ENCODE results near the gene ACTR6. TPM values are rescaled to one million over a fixed set of nuclear protein-coding genes. Genes with fewer than 3 reads are reported as not detected.
A peak's percentile ranks its signal among the peaks of the same experiment; 100 is the strongest.

Gene ACTR6
- total and polyA plus RNA-seq, 9 of the 15 experiments (the other 6 are each of a cell fraction or from before 2014, with no cell fraction given): 26.1 to 109 (median 70.9) TPM

DNA sequence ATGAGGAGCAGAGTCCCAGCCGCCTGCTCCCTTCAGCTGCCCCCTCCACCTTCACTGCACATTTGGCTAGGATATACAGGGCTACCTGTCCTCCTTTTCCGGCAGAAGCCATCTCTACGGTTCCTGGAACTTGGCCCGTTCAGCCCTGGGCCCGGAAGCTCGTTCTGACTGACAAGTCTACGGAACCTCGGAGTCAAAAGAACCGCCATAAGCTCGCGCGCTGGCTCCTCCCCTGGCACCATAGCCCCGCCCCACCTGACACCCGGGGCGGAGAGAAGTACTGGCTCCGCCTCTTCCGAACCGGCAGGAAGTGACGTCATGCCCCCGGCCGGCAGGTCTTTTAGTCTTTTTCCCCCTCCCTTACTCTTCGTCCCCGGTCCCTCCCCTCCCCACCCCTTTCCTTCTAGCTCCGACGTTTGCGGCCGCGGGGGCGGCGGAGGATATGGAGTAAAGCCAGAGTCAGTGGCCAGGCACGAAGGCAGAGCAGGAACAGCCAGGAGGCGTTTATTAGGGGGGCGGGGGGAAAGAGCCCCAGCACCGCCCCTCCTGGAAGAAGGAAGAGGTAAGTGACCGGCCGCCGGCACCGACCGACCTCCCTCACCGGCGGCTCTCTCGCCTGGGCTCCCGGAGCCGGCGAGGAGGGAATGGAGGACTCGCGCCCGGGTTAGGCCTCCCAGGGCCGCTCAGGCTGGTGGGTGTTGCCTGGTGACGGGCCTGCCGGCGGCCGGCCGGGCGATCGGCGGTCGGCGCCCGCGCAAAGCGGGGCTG lies 66.4 kb downstream of the ACTR6 start, which contains the start of the genes DEPDC4 and SCYL2 (continued):
- no peak for TF ChIP-seq PYGO2 (tag; IDR thresholded peaks at IDR 0.05)
- TF ChIP-seq WHSC1 (IDR thresholded peaks at IDR 0.05; ENCODE audit: low read length): no peak
- TF ChIP-seq, protein P1, sequence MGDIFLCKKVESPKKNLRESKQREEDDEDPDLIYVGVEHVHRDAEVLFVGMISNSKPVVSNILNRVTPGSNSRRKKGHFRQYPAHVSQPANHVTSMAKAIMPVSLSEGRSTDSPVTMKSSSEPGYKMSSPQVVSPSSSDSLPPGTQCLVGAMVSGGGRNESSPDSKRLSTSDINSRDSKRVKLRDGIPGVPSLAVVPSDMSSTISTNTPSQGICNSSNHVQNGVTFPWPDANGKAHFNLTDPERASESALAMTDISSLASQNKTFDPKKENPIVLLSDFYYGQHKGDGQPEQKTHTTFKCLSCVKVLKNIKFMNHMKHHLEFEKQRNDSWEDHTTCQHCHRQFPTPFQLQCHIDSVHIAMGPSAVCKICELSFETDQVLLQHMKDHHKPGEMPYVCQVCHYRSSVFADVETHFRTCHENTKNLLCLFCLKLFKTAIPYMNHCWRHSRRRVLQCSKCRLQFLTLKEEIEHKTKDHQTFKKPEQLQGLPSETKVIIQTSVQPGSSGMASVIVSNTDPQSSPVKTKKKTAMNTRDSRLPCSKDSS (IDR thresholded peaks at IDR 0.05; ENCODE audit: low read depth, partially characterized antibody): no peak
- no peak for TF ChIP-seq FOXA3 (CRISPR knock-in tag; conservative IDR thresholded peaks at IDR 0.05 in 1 of 2, IDR thresholded peaks at IDR 0.05 in 1 of 2)
- no peak for TF ChIP-seq ZC3H11A (IDR thresholded peaks at IDR 0.05; ENCODE audit: low read depth, low read length)
- peak; percentile 86; the same call in 1 of the 2 replicates for TF ChIP-seq JUN (IDR thresholded peaks at IDR 0.05; ENCODE audit: borderline replicate concordance, low read depth, low read length)
- no peak for TF ChIP-seq JUN (CRISPR knock-in tag; IDR thresholded peaks at IDR 0.05; ENCODE audit: borderline replicate concordance)
- no peak for TF ChIP-seq HMG20B (CRISPR knock-in tag; IDR thresholded peaks at IDR 0.05)
- TF ChIP-seq CEBPB (tag; IDR thresholded peaks at IDR 0.05): no peak
- TF ChIP-seq, protein P2, sequence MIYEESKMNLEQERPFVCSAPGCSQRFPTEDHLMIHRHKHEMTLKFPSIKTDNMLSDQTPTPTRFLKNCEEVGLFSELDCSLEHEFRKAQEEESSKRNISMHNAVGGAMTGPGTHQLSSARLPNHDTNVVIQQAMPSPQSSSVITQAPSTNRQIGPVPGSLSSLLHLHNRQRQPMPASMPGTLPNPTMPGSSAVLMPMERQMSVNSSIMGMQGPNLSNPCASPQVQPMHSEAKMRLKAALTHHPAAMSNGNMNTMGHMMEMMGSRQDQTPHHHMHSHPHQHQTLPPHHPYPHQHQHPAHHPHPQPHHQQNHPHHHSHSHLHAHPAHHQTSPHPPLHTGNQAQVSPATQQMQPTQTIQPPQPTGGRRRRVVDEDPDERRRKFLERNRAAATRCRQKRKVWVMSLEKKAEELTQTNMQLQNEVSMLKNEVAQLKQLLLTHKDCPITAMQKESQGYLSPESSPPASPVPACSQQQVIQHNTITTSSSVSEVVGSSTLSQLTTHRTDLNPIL (CRISPR knock-in tag; IDR thresholded peaks at IDR 0.05): no peak
- peak; percentile 81; the same call in 1 of the 2 replicates for TF ChIP-seq GTF2E2 (tag; IDR thresholded peaks at IDR 0.05)
- peak; percentile 97 for TF ChIP-seq HNRNPLL (IDR thresholded peaks at IDR 0.05; ENCODE audit: low read depth, low read length, poor library complexity, severe bottlenecking)
- no peak for TF ChIP-seq RUNX1 (IDR thresholded peaks at IDR 0.05; ENCODE audit: low read depth)
- no peak for TF ChIP-seq EHMT2 (IDR thresholded peaks at IDR 0.05)
- TF ChIP-seq, protein P3, sequence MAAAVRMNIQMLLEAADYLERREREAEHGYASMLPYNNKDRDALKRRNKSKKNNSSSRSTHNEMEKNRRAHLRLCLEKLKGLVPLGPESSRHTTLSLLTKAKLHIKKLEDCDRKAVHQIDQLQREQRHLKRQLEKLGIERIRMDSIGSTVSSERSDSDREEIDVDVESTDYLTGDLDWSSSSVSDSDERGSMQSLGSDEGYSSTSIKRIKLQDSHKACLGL (CRISPR knock-in tag; IDR thresholded peaks at IDR 0.05; ENCODE audit: borderline replicate concordance, poor library complexity, severe bottlenecking): no peak
- no peak for TF ChIP-seq GABPB2 (CRISPR knock-in tag; conservative IDR thresholded peaks at IDR 0.05)
- no peak for TF ChIP-seq HDGF (IDR thresholded peaks at IDR 0.05)
- no peak for TF ChIP-seq ZNF785 (CRISPR knock-in tag; IDR thresholded peaks at IDR 0.05)
- TF ChIP-seq CREM (IDR thresholded peaks at IDR 0.05; ENCODE audit: low read depth): peak; percentile 94
- no peak; the same call in 1 of the 2 replicates for TF ChIP-seq ELF1 (tag; IDR thresholded peaks at IDR 0.05)
- TF ChIP-seq, protein P4, sequence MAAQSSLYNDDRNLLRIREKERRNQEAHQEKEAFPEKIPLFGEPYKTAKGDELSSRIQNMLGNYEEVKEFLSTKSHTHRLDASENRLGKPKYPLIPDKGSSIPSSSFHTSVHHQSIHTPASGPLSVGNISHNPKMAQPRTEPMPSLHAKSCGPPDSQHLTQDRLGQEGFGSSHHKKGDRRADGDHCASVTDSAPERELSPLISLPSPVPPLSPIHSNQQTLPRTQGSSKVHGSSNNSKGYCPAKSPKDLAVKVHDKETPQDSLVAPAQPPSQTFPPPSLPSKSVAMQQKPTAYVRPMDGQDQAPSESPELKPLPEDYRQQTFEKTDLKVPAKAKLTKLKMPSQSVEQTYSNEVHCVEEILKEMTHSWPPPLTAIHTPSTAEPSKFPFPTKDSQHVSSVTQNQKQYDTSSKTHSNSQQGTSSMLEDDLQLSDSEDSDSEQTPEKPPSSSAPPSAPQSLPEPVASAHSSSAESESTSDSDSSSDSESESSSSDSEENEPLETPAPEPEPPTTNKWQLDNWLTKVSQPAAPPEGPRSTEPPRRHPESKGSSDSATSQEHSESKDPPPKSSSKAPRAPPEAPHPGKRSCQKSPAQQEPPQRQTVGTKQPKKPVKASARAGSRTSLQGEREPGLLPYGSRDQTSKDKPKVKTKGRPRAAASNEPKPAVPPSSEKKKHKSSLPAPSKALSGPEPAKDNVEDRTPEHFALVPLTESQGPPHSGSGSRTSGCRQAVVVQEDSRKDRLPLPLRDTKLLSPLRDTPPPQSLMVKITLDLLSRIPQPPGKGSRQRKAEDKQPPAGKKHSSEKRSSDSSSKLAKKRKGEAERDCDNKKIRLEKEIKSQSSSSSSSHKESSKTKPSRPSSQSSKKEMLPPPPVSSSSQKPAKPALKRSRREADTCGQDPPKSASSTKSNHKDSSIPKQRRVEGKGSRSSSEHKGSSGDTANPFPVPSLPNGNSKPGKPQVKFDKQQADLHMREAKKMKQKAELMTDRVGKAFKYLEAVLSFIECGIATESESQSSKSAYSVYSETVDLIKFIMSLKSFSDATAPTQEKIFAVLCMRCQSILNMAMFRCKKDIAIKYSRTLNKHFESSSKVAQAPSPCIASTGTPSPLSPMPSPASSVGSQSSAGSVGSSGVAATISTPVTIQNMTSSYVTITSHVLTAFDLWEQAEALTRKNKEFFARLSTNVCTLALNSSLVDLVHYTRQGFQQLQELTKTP (IDR thresholded peaks at IDR 0.05; ENCODE audit: low read depth in 1 of 2, partially characterized antibody in 2 of 2): no peak

Data from K562 (cell line).